Smooth muscle cell (in vitro differentiated cells): Measurements from ENCODE around the gene RPA3. TPM values are rescaled to one million over a fixed set of nuclear protein-coding genes. Genes with fewer than 3 reads are reported as not detected.

Experiments used
- DNase-seq: peaks from one replicate; lab custom pipeline; 2025; ENCODE audit not compliant: unreplicated experiment; lab: John Stamatoyannopoulos, UW
- H2AFZ ChIP-seq: fragments of 200-600 bp; sonication (generic); 2 replicates; pipeline ENCODE4 v1.6.0; 2016; ENCODE audit warnings: antibody characterized with exemption, low read depth, mild to moderate bottlenecking
- H3F3A ChIP-seq: fragments of 200-600 bp; sonication (generic); 2 replicates; pipeline ENCODE4 v1.6.0; 2017; ENCODE audit warnings: antibody characterized with exemption, low read depth
- H3K27ac ChIP-seq: fragments of 200-600 bp; sonication (generic); 2 replicates; pipeline ENCODE4 v1.5.1; 2016; ENCODE audit warnings: low read depth, mild to moderate bottlenecking
- H3K27me3 ChIP-seq: fragments of 200-600 bp; sonication (generic); 2 replicates; pipeline ENCODE4 v1.6.1; 2016; ENCODE audit warnings: low read depth, mild to moderate bottlenecking
- H3K36me3 ChIP-seq: fragments of 200-600 bp; sonication (generic); 2 replicates; pipeline ENCODE4 v1.5.1; 2016; ENCODE audit warnings: low read depth
- H3K4me1 ChIP-seq: fragments of 200-600 bp; sonication (generic); 2 replicates; pipeline ENCODE4 v1.5.1; 2016; ENCODE audit warnings: low read depth
- H3K4me2 ChIP-seq: fragments of 200-600 bp; sonication (generic); 2 replicates; pipeline ENCODE4 v1.6.0; 2016; ENCODE audit warnings: mild to moderate bottlenecking
- H3K4me3 ChIP-seq: fragments of 200-600 bp; sonication (generic); 2 replicates; pipeline ENCODE4 v1.5.1; 2016; ENCODE audit warnings: mild to moderate bottlenecking
- H3K79me2 ChIP-seq: fragments of 200-600 bp; sonication (generic); 2 replicates; pipeline ENCODE4 v1.6.0; 2016; ENCODE audit warnings: low read depth, mild to moderate bottlenecking
- H3K9ac ChIP-seq: fragments of 200-600 bp; sonication (generic); 2 replicates; pipeline ENCODE4 v1.6.0; 2016; ENCODE audit warnings: low read depth
- H3K9me3 ChIP-seq: fragments of 200-600 bp; sonication (generic); replicated peaks from 2 replicates; pipeline ENCODE4 v1.5.1; 2016; ENCODE audit warnings: low read depth
- H4K20me1 ChIP-seq: fragments of 200-600 bp; sonication (generic); 2 replicates; pipeline ENCODE4 v1.6.0; 2016; ENCODE audit warnings: low read depth
- CTCF ChIP-seq: fragments of 200-600 bp; sonication (generic); IDR thresholded peaks from 2 replicates; pipeline ENCODE4 v1.5.1; 2017; ENCODE audit warnings: borderline replicate concordance, mild to moderate bottlenecking, antibody characterized with exemption; ENCODE audit not compliant: insufficient read depth, poor library complexity, severe bottlenecking
- WGBS: methylation state at CpG from one replicate; pipeline ENCODE4 v1.1.7; 2016; ENCODE audit warnings: low lambda C conversion rate; 5-methylcytosine and 5-hydroxymethylcytosine counted together
- polyA plus RNA-seq: library from polyadenylated mRNA; unstranded; fragments of >200 nt; fragmentation: Nextera tagmentation; extraction: Ambion mirVana; gene quantifications from 2 replicates; pipeline ENCODE4 v1.2.1, GENCODE V29; 2016
- total RNA-seq: library from RNA; depleted of rRNA; stranded (reverse); fragments of >200 nt; gene quantifications from 2 replicates; pipeline ENCODE4 v1.2.3, GENCODE V29; 2014

RPA3 gene
- total and polyA plus RNA-seq, 2 experiments from 2014 or later, result 37.2 to 63.7 TPM

- Histone ChIP-seq H4K20me1 (no peaks in the 10 kb centered on the region), H2AFZ (peak overlapping the region; percentile 92), H3K9ac (peak overlapping the region; percentile 66), H3K36me3 (no peaks in the 10 kb centered on the region), H3F3A (no peaks in the 10 kb centered on the region), H3K4me1 (peaks cover 15% of the 10 kb centered on the region), H3K27ac (peak overlapping the region; percentile 52), H3K4me3 (peak overlapping the region; percentile 67), H3K79me2 (peaks cover 29% of the 10 kb centered on the region), H3K4me2 (peak overlapping the region; percentile 90), H3K27me3 (no peaks in the 10 kb centered on the region), H3K9me3 (no peaks in the 10 kb centered on the region)
- DNase-seq, result no peak
- WGBS, result 38% methylated on average over 5 of the region's 5 CpGs
- TF ChIP-seq CTCF, result no peak
Measured at GRCh38 chr7:7639421-7639820, 79.0 kb downstream of the RPA3 start.

GRCh38 chr7:7630626-7631329 is 87.6 kb downstream of the RPA3 start:
- Histone ChIP-seq H2AFZ (no peak overlapping the region), H3K9ac (no peak overlapping the region), H3K4me1 (no peaks in the 10 kb centered on the region), H4K20me1 (no peaks in the 10 kb centered on the region), H3K36me3 (no peaks in the 10 kb centered on the region), H3F3A (no peaks in the 10 kb centered on the region), H3K79me2 (no peaks in the 10 kb centered on the region), H3K27me3 (no peaks in the 10 kb centered on the region), H3K27ac (no peak overlapping the region), H3K4me2 (no peak overlapping the region), H3K9me3 (no peaks in the 10 kb centered on the region), H3K4me3 (no peak overlapping the region)
- WGBS, result 93% methylated on average over 1 of the region's 1 CpG
- no peak for TF ChIP-seq CTCF
- no peak for DNase-seq

GRCh38 chr7:7628476-7628875 is 89.9 kb downstream of the RPA3 start:
- 82% methylated on average over 1 of the region's 1 CpG for WGBS
- Histone ChIP-seq H3K36me3 (no peaks in the 10 kb centered on the region), H3K4me3 (no peak overlapping the region), H3K27ac (no peak overlapping the region), H3K4me2 (no peak overlapping the region), H3K9me3 (no peaks in the 10 kb centered on the region), H3K4me1 (no peaks in the 10 kb centered on the region), H3K79me2 (no peaks in the 10 kb centered on the region), H3F3A (no peaks in the 10 kb centered on the region), H3K9ac (no peak overlapping the region), H4K20me1 (no peaks in the 10 kb centered on the region), H2AFZ (no peak overlapping the region), H3K27me3 (no peaks in the 10 kb centered on the region)
- TF ChIP-seq CTCF, result no peak
- DNase-seq, result no peak

GRCh38 chr7:7620644-7621210 is 97.7 kb downstream of the RPA3 start:
- H3K27ac ChIP-seq, result no peak overlapping the region
- no peaks in the 10 kb centered on the region for H3K36me3 ChIP-seq
- no peak for TF ChIP-seq CTCF

More at GRCh38 chr7:7620644-7621210, 97.7 kb downstream of the RPA3 start:
- Histone ChIP-seq H3F3A (no peaks in the 10 kb centered on the region), H3K4me3 (no peak overlapping the region), H3K79me2 (no peaks in the 10 kb centered on the region), H2AFZ (no peak overlapping the region), H4K20me1 (no peaks in the 10 kb centered on the region), H3K9me3 (no peaks in the 10 kb centered on the region), H3K4me2 (no peak overlapping the region), H3K4me1 (no peaks in the 10 kb centered on the region), H3K9ac (no peak overlapping the region), H3K27me3 (no peaks in the 10 kb centered on the region)
- no peak for DNase-seq
